ENCODE data around the gene ASIC2.
A peak's percentile ranks its signal among the peaks of the same experiment; 100 is the strongest.

ASIC2 gene

DNA sequence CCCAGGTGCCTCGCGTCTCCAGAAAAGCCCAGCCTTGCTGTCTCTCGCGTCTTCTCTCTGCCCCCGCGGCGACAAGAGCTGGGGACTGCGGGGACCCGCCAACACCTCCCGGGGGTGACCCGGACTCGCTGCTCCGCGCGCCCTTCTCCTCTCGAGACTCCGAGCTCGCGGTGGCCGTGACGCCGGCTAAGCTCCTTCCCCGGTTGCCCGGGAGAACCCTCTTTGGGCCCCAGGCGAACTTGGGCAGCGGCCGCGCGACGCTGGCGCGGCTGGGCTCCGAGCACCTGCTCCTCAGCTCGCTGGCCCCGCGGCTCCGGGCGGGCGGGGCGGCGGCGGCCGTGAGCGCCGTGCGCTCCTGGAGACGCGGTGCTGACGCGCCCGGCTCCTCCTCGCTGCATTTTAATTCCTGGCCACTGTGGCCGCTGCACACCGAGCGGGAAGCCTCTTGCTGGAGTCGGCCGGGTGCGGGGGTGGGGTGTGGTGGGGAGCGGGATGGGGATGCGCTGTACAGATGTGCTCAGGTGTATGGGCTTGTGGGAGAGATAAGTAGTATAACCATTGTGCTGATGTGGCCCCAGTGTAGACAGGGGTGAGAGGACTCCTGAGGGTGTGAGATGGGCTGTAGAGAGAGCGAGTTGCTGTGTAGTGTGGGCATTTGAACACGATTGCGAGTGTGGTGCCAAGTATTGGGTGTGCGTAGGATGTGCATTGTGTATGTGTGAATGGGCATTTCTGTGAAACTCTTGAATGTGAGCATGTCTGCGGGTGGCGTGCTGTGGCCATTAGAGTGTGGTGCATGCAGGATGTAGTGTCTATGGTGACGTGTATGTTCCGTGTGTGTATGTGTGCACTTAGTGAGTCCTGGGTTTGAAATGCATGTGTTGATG lies at the start of gene ASIC2:
ASIC2 (minus strand) TSS at position 315 of the 887 bp plus-strand sequence.
- Histone ChIP-seq H3K36me3 (ENCODE audit: control insufficient read depth, insufficient read depth, low read length) (no peaks in the 10 kb centered on the region), H3K27me3 (ENCODE audit: control insufficient read depth, insufficient read depth, low read length) (peaks cover 89% of the 10 kb centered on the region), H3K9me3 (ENCODE audit: control insufficient read depth, insufficient read depth, low read depth, low read length) (no peaks in the 10 kb centered on the region), H3K27ac (ENCODE audit: low read depth, low read length) (no peak within 1 kb of the TSS), H3K4me1 (ENCODE audit: control insufficient read depth, insufficient read depth, low read length) (peaks cover 4% of the 10 kb centered on the region; the same call in 1 of the 2 replicates), H3K4me3 (ENCODE audit: low read depth, low read length) (peak within 1 kb of the TSS; percentile 69), H3K9ac (ENCODE audit: low read length) (peak within 1 kb of the TSS; percentile 34)

DNA sequence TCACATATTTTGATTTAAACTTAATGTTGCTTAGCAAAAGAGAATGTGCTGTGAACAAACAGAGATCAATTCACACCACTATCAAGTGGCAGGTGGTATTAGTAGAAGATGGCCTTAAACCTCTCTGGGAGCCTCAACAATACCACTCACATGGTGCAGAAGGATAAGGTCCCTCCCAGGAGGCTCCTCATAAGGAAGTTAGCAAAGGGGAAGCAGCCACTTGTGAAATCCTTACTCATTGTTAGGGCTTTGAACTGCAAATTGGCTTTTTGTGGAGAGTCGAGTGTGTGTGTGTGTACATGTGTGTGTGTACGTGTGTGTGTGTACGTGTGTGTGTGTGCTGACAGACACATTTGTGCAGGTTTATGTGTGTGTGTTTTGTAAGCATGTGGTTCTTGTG lies 48.9 kb upstream of the ASIC2 start:
- H3K27ac ChIP-seq (ENCODE audit: low read depth, low read length) = no peak overlapping the region
- peaks cover 11% of the 10 kb centered on the region for H3K27me3 ChIP-seq (ENCODE audit: control insufficient read depth, insufficient read depth, low read length)

DNA sequence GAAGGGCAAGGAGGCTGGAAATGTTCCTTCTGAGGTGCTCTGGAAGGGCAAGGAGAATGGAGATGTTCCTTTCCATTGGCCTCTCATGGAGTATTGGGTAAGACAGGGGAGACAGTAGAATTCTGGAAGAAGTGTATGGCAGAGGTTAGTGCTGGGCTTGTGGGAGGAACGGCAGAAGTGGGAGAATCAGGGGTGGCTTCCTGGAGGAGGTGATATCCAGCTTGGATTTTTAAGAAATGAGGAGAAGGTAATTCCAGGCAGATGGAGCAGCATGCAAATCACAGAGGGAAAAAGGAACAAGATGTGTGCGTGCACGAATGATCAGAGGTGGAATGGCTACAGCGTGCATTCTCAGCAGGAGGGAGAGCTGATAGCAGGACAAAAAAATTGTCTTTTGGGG lies 45.1 kb upstream of the ASIC2 start:
- Histone ChIP-seq H3K9me3 (ENCODE audit: control insufficient read depth, insufficient read depth, low read depth, low read length) (no peaks in the 10 kb centered on the region), H3K27ac (ENCODE audit: low read depth, low read length) (no peak overlapping the region), H3K9ac (ENCODE audit: low read length) (no peak overlapping the region), H3K36me3 (ENCODE audit: control insufficient read depth, insufficient read depth, low read length) (no peaks in the 10 kb centered on the region), H3K4me3 (ENCODE audit: low read depth, low read length) (no peak overlapping the region), H3K4me1 (ENCODE audit: control insufficient read depth, insufficient read depth, low read length) (no peaks in the 10 kb centered on the region; the same call in 1 of the 2 replicates), H3K27me3 (ENCODE audit: control insufficient read depth, insufficient read depth, low read length) (peaks cover 6% of the 10 kb centered on the region)

More for the DNA sequence above, 48.9 kb upstream of the ASIC2 start:
- Histone ChIP-seq H3K36me3 (ENCODE audit: control insufficient read depth, insufficient read depth, low read length) (no peaks in the 10 kb centered on the region), H3K4me1 (ENCODE audit: control insufficient read depth, insufficient read depth, low read length) (peaks cover 24% of the 10 kb centered on the region), H3K9me3 (ENCODE audit: control insufficient read depth, insufficient read depth, low read depth, low read length) (no peaks in the 10 kb centered on the region), H3K4me3 (ENCODE audit: low read depth, low read length) (no peak overlapping the region), H3K9ac (ENCODE audit: low read length) (no peak overlapping the region)

DNA sequence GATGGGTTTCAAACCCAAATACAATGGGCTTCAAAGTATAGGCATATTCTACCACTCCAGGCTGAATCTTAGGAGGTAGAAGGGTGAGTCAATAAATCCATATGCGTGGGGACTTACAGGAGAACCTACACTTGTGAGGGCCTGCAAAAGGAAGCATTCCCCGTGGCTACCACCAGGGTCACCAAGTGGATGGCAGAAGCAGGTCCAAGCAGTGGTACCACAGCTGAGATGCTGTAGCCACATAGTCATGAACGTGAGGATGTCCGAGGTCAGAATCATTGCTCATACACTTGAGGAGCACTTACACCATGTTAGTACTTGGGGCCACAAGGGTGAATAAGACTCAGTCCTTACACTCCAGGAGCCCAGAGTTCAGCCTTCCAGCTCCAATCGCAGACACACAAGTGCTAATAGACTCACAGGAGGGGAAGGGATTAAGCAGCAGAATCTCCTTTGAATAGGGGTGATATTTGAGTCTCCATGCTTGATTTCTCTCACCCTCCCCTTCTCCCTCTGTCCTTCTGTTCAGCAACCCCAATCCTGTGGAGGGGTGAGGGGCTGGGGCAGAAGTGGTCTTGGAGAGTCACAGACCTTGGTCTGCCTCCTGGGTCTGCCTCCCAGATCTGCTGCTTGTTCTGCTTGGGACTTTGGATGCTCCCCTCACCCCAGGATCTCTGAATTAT lies 42.5 kb upstream of the ASIC2 start:
- Histone ChIP-seq H3K27ac (ENCODE audit: low read depth, low read length) (no peak overlapping the region), H3K4me1 (ENCODE audit: control insufficient read depth, insufficient read depth, low read length) (no peaks in the 10 kb centered on the region; the same call in 1 of the 2 replicates), H3K36me3 (ENCODE audit: control insufficient read depth, insufficient read depth, low read length) (no peaks in the 10 kb centered on the region), H3K9me3 (ENCODE audit: control insufficient read depth, insufficient read depth, low read depth, low read length) (no peaks in the 10 kb centered on the region; the same call in 1 of the 2 replicates), H3K27me3 (ENCODE audit: control insufficient read depth, insufficient read depth, low read length) (no peaks in the 10 kb centered on the region; the same call in none of the 2 replicates), H3K9ac (ENCODE audit: low read length) (no peak overlapping the region), H3K4me3 (ENCODE audit: low read depth, low read length) (no peak overlapping the region)

DNA sequence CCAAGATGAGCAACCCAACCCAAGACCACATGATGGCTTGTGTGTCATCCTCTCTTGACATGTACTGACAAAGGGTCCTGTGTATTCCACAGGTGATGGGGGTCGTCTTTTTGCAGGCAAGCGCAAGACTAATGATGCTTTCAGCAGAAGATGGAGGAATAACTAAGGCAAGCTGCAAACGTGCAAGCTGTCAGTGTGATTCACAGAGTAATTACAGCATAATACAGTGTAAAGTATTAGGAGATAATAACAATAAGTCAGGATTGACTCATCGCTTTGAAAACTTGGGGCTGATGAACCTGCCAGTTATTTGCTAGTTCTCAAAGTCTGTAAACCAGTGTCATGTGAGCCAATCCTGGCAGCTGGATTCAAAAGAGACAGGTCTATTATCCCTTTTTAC lies 41.6 kb upstream of the ASIC2 start:
- Histone ChIP-seq H3K9ac (ENCODE audit: low read length) (no peak overlapping the region), H3K9me3 (ENCODE audit: control insufficient read depth, insufficient read depth, low read depth, low read length) (no peaks in the 10 kb centered on the region; the same call in 1 of the 2 replicates), H3K36me3 (ENCODE audit: control insufficient read depth, insufficient read depth, low read length) (no peaks in the 10 kb centered on the region), H3K27ac (ENCODE audit: low read depth, low read length) (no peak overlapping the region), H3K4me1 (ENCODE audit: control insufficient read depth, insufficient read depth, low read length) (no peaks in the 10 kb centered on the region; the same call in 1 of the 2 replicates), H3K27me3 (ENCODE audit: control insufficient read depth, insufficient read depth, low read length) (peaks cover 1% of the 10 kb centered on the region), H3K4me3 (ENCODE audit: low read depth, low read length) (no peak overlapping the region)

DNA sequence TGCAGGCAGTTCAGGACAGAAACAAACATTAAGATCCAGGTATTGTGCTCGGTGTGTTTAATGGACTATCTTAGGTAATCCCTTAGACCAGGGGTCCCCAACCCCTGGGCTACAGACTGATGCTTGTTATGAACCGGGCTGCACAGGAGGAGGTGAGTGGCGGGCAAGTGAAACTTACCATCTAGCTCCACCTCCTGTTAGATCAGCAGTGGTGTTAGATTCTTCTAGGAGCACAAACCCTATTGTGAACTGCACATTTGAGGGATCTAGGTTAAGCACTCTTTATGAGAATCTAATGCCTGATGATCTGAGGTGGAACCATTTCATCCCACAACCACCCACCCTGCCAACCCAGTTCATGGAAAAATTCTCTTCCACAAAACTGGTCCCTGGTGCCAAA lies 37.8 kb upstream of the ASIC2 start:
- Histone ChIP-seq H3K4me1 (ENCODE audit: control insufficient read depth, insufficient read depth, low read length) (no peaks in the 10 kb centered on the region; the same call in 1 of the 2 replicates), H3K27me3 (ENCODE audit: control insufficient read depth, insufficient read depth, low read length) (0 out of 2 replicates have a peak, but pooled peaks cover 4% of the 10 kb centered on the region), H3K36me3 (ENCODE audit: control insufficient read depth, insufficient read depth, low read length) (no peaks in the 10 kb centered on the region), H3K9ac (ENCODE audit: low read length) (no peak overlapping the region), H3K9me3 (ENCODE audit: control insufficient read depth, insufficient read depth, low read depth, low read length) (no peaks in the 10 kb centered on the region; the same call in 1 of the 2 replicates), H3K4me3 (ENCODE audit: low read depth, low read length) (no peak overlapping the region), H3K27ac (ENCODE audit: low read depth, low read length) (no peak overlapping the region)

DNA sequence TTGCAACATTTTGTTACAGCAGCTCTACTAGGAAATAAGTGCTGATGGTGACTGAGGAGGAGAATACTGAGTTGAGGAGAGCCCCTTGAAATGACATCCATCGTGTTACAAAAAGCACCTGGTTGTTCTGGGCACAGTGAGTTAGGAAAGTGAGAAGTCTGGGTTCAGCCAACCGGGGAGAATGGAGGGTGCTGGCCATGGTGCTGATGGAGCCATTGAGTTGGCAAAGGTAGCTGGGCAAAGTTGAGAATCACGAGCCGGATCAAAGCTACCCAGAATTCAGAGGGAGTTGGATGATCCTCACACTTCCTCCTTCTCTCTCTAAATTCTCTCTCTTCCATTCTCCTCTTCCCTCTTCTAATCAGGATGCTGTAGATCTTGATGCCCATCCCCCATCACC lies 35.0 kb upstream of the ASIC2 start:
- Histone ChIP-seq H3K4me1 (ENCODE audit: control insufficient read depth, insufficient read depth, low read length) (no peaks in the 10 kb centered on the region), H3K36me3 (ENCODE audit: control insufficient read depth, insufficient read depth, low read length) (no peaks in the 10 kb centered on the region), H3K27ac (ENCODE audit: low read depth, low read length) (no peak overlapping the region), H3K9ac (ENCODE audit: low read length) (no peak overlapping the region), H3K27me3 (ENCODE audit: control insufficient read depth, insufficient read depth, low read length) (peaks cover 21% of the 10 kb centered on the region; the same call in 1 of the 2 replicates), H3K9me3 (ENCODE audit: control insufficient read depth, insufficient read depth, low read depth, low read length) (no peaks in the 10 kb centered on the region; the same call in 1 of the 2 replicates), H3K4me3 (ENCODE audit: low read depth, low read length) (no peak overlapping the region)

DNA sequence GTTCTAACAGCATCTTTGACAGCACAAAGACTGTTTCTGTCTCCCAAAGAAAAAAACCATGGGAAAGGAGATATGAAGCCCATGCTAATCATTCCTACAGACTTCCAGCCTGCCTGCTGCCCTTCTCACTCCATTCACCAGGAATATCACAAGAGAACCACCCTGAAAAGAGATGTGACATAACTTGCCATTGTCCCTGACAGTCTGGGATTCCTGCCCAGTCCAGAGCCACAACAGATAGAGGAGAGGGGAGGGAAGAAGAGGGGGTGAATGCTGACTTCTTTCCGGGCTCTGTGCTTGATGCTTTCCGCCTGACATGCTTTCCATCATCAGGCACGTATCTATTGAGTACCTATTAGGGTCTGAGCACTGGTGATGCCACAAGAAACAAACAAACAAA lies 31.6 kb upstream of the ASIC2 start:
- Histone ChIP-seq H3K9me3 (ENCODE audit: control insufficient read depth, insufficient read depth, low read depth, low read length) (no peaks in the 10 kb centered on the region), H3K4me1 (ENCODE audit: control insufficient read depth, insufficient read depth, low read length) (no peaks in the 10 kb centered on the region), H3K4me3 (ENCODE audit: low read depth, low read length) (no peak overlapping the region), H3K27me3 (ENCODE audit: control insufficient read depth, insufficient read depth, low read length) (peaks cover 33% of the 10 kb centered on the region), H3K36me3 (ENCODE audit: control insufficient read depth, insufficient read depth, low read length) (no peaks in the 10 kb centered on the region), H3K27ac (ENCODE audit: low read depth, low read length) (no peak overlapping the region), H3K9ac (ENCODE audit: low read length) (no peak overlapping the region)

DNA sequence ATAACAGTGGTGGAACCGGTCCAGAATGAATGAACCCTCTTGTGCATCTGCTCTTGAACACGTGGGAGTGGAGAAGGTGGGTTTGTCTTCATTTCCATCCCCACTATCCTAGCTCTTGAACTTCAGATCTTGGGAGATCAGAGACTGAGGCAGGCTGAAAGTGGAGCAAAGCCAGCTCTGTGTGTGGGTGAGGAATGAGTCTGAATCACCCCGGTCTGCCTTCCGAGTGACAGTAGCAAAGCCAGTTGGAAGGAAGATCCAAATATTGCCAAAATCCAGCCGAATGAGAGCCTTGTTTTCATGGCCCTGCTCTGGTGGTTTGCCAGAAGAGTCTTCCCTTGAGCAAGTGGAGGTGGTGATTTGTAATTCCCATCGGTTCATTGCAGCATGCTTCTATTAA lies 29.0 kb upstream of the ASIC2 start:
- H3K27ac ChIP-seq (ENCODE audit: low read depth, low read length) = no peak overlapping the region
- no peak overlapping the region for H3K9ac ChIP-seq (ENCODE audit: low read length)
- H3K36me3 ChIP-seq (ENCODE audit: control insufficient read depth, insufficient read depth, low read length) = no peaks in the 10 kb centered on the region
- peaks cover 29% of the 10 kb centered on the region for H3K27me3 ChIP-seq (ENCODE audit: control insufficient read depth, insufficient read depth, low read length)
- H3K4me3 ChIP-seq (ENCODE audit: low read depth, low read length) = no peak overlapping the region
- H3K9me3 ChIP-seq (ENCODE audit: control insufficient read depth, insufficient read depth, low read depth, low read length) = no peaks in the 10 kb centered on the region
- H3K4me1 ChIP-seq (ENCODE audit: control insufficient read depth, insufficient read depth, low read length) = peaks cover 2% of the 10 kb centered on the region; the same call in 1 of the 2 replicates

DNA sequence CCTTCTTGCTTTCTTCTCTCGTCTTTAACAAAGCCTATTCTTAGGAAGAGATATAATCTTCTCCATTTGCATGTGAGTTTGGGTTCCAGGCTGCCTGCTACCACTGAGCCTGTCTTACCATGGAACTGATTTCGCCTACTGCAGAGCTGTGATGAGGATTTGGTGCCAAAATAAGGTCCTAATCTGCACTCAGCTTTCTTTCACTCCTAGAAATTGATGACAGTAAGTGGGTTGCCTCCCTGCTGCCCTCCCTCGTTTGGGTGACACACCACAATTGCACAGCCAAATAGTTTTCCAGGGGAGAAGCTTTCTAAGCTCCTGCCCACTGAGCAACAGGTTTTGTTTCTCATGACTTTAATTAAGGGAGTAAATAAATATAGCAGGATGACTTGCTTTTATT lies 25.1 kb upstream of the ASIC2 start:
- peaks cover 2% of the 10 kb centered on the region; the same call in 1 of the 2 replicates for H3K4me1 ChIP-seq (ENCODE audit: control insufficient read depth, insufficient read depth, low read length)
- H3K36me3 ChIP-seq (ENCODE audit: control insufficient read depth, insufficient read depth, low read length) = no peaks in the 10 kb centered on the region
- no peak overlapping the region for H3K27ac ChIP-seq (ENCODE audit: low read depth, low read length)
- no peak overlapping the region for H3K9ac ChIP-seq (ENCODE audit: low read length)
- H3K4me3 ChIP-seq (ENCODE audit: low read depth, low read length) = no peak overlapping the region
- peaks cover 16% of the 10 kb centered on the region for H3K27me3 ChIP-seq (ENCODE audit: control insufficient read depth, insufficient read depth, low read length)
- no peaks in the 10 kb centered on the region for H3K9me3 ChIP-seq (ENCODE audit: control insufficient read depth, insufficient read depth, low read depth, low read length)

DNA sequence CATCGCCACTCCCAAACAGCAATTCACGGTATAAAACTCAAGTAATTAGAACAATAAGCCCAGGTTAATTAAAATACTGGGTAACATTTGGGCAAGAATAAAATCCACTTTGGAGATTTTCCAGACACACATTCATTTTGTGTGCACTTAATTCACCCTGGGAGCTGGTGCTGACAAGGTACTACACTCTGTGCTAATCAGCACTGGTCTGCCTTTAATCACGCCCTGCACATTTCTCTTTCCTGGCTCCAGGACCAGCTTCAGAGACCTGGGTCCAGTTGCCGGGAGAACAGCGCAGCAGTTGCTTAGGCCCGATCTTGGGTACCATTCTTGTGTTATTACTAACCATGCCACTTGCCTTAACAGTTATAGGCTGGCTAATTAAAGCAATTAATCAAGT lies 23.7 kb upstream of the ASIC2 start:
- H3K4me1 ChIP-seq (ENCODE audit: control insufficient read depth, insufficient read depth, low read length) = peaks cover 2% of the 10 kb centered on the region; the same call in 1 of the 2 replicates
- H3K36me3 ChIP-seq (ENCODE audit: control insufficient read depth, insufficient read depth, low read length) = no peaks in the 10 kb centered on the region
- H3K9ac ChIP-seq (ENCODE audit: low read length) = no peak overlapping the region
- no peaks in the 10 kb centered on the region for H3K9me3 ChIP-seq (ENCODE audit: control insufficient read depth, insufficient read depth, low read depth, low read length)
- no peak overlapping the region for H3K4me3 ChIP-seq (ENCODE audit: low read depth, low read length)
- H3K27ac ChIP-seq (ENCODE audit: low read depth, low read length) = no peak overlapping the region
- H3K27me3 ChIP-seq (ENCODE audit: control insufficient read depth, insufficient read depth, low read length) = peaks cover 10% of the 10 kb centered on the region
